ENCODE results near the gene DNAJC6. TPM values are rescaled to one million over a fixed set of nuclear protein-coding genes. Genes with fewer than 3 reads are reported as not detected.

DNAJC6 gene
- total and polyA plus RNA-seq, 2 experiments from 2014 or later, result 6.0 to 11.2 TPM

- H3K27me3 ChIP-seq, result no peaks in the 10 kb centered on the region
- H3K4me2 ChIP-seq, result peak overlapping the region; percentile 84
- no peak for DNase-seq (ENCODE audit: low spot score)
- H3K9me3 ChIP-seq (ENCODE audit: low read depth), result no peaks in the 10 kb centered on the region
- no peaks in the 10 kb centered on the region for H3K9me2 ChIP-seq (replicated peaks; ENCODE audit: insufficient read depth)
- TF ChIP-seq EZH2 (IDR thresholded peaks at IDR 0.05; ENCODE audit: borderline replicate concordance) (no peak), EZH2phosphoT487 (IDR thresholded peaks at IDR 0.05; ENCODE audit: low read depth, severe bottlenecking, unreplicated experiment) (no peak)
- TF ChIP-seq, protein P1, sequence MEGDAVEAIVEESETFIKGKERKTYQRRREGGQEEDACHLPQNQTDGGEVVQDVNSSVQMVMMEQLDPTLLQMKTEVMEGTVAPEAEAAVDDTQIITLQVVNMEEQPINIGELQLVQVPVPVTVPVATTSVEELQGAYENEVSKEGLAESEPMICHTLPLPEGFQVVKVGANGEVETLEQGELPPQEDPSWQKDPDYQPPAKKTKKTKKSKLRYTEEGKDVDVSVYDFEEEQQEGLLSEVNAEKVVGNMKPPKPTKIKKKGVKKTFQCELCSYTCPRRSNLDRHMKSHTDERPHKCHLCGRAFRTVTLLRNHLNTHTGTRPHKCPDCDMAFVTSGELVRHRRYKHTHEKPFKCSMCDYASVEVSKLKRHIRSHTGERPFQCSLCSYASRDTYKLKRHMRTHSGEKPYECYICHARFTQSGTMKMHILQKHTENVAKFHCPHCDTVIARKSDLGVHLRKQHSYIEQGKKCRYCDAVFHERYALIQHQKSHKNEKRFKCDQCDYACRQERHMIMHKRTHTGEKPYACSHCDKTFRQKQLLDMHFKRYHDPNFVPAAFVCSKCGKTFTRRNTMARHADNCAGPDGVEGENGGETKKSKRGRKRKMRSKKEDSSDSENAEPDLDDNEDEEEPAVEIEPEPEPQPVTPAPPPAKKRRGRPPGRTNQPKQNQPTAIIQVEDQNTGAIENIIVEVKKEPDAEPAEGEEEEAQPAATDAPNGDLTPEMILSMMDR (IDR thresholded peaks at IDR 0.05; ENCODE audit: poor library complexity), result no peak
- peak overlapping the region; percentile 69 for H3K4me3 ChIP-seq
- peaks cover 51% of the 10 kb centered on the region for H3K79me2 ChIP-seq
- H3K36me3 ChIP-seq (replicated peaks; ENCODE audit: insufficient read depth, low read depth), result no peaks in the 10 kb centered on the region
- peak overlapping the region; percentile 77 for H2AFZ ChIP-seq
- peaks cover 18% of the 10 kb centered on the region for H4K20me1 ChIP-seq (ENCODE audit: insufficient read depth, poor library complexity, severe bottlenecking)
- peak overlapping the region; percentile 99 for H3K27ac ChIP-seq
- 14% methylated on average over 13 of the region's 13 CpGs for WGBS (ENCODE audit: low lambda C conversion rate, missing lambda C conversion rate)
- H3K4me1 ChIP-seq (ENCODE audit: insufficient read depth), result peaks cover 34% of the 10 kb centered on the region
Observed at GRCh38 chr1:65421351-65422025, 112.1 kb downstream of the DNAJC6 start.

DNA sequence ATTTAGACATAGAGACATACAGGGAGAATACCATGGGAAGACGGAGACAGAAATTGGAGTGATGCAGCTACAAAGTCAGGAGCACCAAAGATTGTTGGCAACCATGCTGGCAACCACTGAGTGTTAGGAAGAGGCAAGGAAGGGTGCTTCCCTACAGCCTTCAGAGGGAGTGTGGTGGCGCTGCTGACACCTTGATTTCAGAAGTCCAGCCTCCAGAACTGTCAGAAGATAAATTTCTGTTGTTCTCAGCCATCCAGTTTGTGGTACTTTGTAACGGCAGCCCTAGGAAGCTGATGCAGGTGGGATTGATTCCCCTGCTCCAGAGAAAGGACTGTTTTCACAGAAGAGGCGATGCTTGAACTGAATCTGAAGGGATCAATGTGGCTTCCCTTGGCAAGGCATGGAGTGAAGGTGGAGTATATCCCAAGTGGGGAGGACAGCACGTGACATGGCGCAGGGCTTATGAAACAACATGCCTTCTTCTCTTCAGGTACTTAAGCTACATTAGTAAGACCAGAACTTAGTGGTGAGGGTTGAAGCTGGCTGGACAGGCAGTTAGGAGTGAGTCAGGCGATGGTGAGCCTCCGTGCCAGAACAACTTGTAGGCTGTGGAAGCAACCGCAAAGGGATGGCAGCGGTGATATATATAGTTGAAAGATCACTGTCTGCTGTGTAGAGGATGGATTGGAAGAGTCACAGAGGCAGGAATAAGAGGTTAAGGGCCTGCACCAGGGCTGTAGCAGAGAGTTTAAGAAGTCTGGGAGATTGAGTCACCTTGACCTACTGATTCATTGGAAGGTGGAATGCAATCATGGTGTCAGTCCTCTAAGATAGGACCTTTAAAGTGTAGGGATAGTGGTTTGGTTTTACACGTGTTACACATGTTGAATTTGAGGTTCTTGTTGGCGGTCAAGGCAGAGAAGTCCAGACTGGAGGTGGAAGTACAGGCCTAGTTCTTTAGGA is 113.2 kb downstream of the DNAJC6 start:
- Histone ChIP-seq H3K79me2 (peaks cover 51% of the 10 kb centered on the region), H2AFZ (no peak overlapping the region), H3K27me3 (no peaks in the 10 kb centered on the region), H3K9me3 (ENCODE audit: low read depth) (no peaks in the 10 kb centered on the region), H4K20me1 (ENCODE audit: insufficient read depth, poor library complexity, severe bottlenecking) (peaks cover 18% of the 10 kb centered on the region), H3K4me2 (peak overlapping the region; percentile 84), H3K4me1 (ENCODE audit: insufficient read depth) (peaks cover 34% of the 10 kb centered on the region), H3K9me2 (replicated peaks; ENCODE audit: insufficient read depth) (no peaks in the 10 kb centered on the region), H3K36me3 (replicated peaks; ENCODE audit: insufficient read depth, low read depth) (no peaks in the 10 kb centered on the region), H3K27ac (peak overlapping the region; percentile 99), H3K4me3 (peak overlapping the region; percentile 69)
- TF ChIP-seq EZH2phosphoT487 (IDR thresholded peaks at IDR 0.05; ENCODE audit: low read depth, severe bottlenecking, unreplicated experiment), result no peak
- TF ChIP-seq, protein P1 (IDR thresholded peaks at IDR 0.05; ENCODE audit: poor library complexity), result no peak
- no peak for TF ChIP-seq EZH2 (IDR thresholded peaks at IDR 0.05; ENCODE audit: borderline replicate concordance)
- 92% methylated on average over 12 of the region's 12 CpGs for WGBS (ENCODE audit: low lambda C conversion rate, missing lambda C conversion rate)
- DNase-seq (ENCODE audit: low spot score), result no peak

DNA sequence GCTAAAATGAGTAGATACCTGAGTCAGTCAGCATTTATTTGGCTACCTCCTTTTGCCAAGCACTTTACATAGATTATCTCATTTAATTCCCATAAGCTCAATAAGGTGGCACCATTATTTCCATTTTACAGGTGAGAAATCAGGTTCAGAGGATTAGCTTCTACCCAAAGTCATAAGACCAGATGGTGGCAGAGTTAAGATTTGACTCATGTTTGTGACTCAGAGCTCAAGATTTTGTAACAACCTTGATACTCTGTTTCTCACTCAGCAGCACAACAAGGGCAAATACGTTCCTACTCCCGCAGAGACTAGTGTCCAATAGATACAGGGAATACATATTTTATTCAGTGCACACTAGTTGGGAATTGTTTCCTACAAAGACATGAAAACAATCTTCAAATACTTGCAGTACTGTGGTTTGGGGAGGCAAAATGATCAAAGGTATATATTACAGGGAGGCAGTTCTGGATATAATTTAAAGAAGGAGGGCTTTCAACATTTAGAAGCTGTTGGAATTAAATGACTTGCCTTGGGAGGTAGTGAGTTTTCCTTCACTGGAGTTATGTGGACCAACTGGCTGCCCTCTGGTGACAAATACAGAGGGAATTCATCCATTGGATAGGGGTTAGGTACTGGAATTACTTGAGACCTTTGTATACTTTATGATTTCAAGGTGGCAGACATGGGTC is 114.7 kb downstream of the DNAJC6 start:
- Histone ChIP-seq H3K4me1 (ENCODE audit: insufficient read depth) (peaks cover 25% of the 10 kb centered on the region), H3K79me2 (peaks cover 51% of the 10 kb centered on the region), H3K27ac (peak overlapping the region; percentile 53), H3K4me2 (peak overlapping the region; percentile 84), H3K9me3 (ENCODE audit: low read depth) (no peaks in the 10 kb centered on the region), H3K27me3 (no peaks in the 10 kb centered on the region), H3K36me3 (replicated peaks; ENCODE audit: insufficient read depth, low read depth) (no peaks in the 10 kb centered on the region), H3K9me2 (replicated peaks; ENCODE audit: insufficient read depth) (no peaks in the 10 kb centered on the region), H2AFZ (no peak overlapping the region), H4K20me1 (ENCODE audit: insufficient read depth, poor library complexity, severe bottlenecking) (peaks cover 18% of the 10 kb centered on the region), H3K4me3 (no peak overlapping the region)
- no peak for TF ChIP-seq EZH2phosphoT487 (IDR thresholded peaks at IDR 0.05; ENCODE audit: low read depth, severe bottlenecking, unreplicated experiment)
- no peak for TF ChIP-seq EZH2 (IDR thresholded peaks at IDR 0.05; ENCODE audit: borderline replicate concordance)
- TF ChIP-seq, protein P1 (IDR thresholded peaks at IDR 0.05; ENCODE audit: poor library complexity), result no peak
- WGBS (ENCODE audit: low lambda C conversion rate, missing lambda C conversion rate), result 69% methylated on average over 2 of the region's 2 CpGs
- DNase-seq (ENCODE audit: low spot score), result peak; percentile 42

Data from hepatocyte (in vitro differentiated cells).